ENCODE results near the gene MS4A13.
"Not testable (repeated sequence)": the region's sequence is repeated elsewhere in the genome, so short reads cannot be mapped to it uniquely, and the experiment has no call there.

MS4A13 gene

GRCh38 chr11:60530454-60531100 lies 15.4 kb downstream of the MS4A13 start:
- no peak for DNase-seq (ENCODE audit: low read depth in 2 of 2)

- DNase-seq (ENCODE audit: low read depth in 2 of 2): not testable (repeated sequence)
These were observed 17.2 kb downstream of the MS4A13 start for GRCh38 chr11:60532383-60532782.

- DNase-seq (ENCODE audit: low read depth in 2 of 2): not testable (repeated sequence)
These were observed 23.4 kb downstream of the MS4A13 start for GRCh38 chr11:60538627-60539026.

DNA sequence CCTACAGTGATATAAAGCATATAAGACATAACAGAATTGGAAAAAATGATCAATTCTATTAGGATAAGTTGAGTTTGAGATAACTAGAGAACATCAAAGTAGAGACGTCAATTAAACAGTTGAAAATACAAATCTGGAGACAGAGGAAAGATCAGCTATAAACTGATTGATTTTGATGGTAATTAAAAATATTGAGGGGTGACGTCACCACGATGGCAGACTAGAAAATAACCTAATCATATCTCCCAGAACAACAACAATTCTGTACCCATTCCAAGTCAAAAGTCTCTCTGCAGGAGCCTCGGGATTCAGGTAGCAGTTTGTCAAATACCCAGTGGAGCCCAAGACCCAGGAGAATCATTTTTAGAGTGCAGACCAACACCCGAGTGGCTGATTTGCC lies 28.9 kb downstream of the MS4A13 start:
- DNase-seq (ENCODE audit: low read depth in 2 of 2): no peak

- DNase-seq (ENCODE audit: low read depth in 2 of 2): no peak
These were observed 46.1 kb downstream of the MS4A13 start for GRCh38 chr11:60561254-60561653.

DNA sequence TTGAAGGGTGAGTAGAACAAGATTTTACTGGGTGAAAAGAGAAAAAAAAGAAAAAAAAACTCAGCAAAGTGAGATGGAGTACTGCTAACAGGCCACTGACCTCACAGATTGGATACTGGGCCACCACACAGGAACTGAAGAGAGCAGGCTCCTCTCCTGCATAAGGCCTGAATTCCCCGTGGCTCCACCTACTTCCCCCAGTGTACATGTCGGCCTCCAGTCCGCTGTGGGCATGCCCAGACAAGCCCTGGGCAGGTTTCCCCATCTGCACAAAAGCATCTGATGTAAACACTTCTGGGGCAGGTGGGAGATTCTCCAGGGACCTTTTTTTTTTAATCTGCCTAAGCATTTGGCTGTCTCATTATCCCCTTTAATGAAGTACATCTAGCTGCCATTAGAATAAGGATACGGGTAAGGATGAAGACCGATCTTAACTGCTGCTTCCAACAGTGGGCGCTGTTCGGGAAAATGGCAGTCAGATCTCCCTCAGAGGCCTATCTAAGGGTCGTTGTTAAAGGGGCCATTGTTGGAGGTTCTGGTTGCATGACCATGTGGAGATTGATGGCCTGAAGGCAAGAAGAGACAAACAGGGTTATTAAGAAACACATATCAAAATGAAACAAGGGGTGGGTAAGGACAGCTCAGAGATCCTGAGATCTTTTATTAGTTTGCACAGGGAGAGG lies 48.5 kb downstream of the MS4A13 start:
- no peak for DNase-seq (ENCODE audit: low read depth in 2 of 2)

- no peak for DNase-seq (ENCODE audit: low read depth in 2 of 2)
These were observed 51.6 kb downstream of the MS4A13 start for GRCh38 chr11:60566776-60567175.

DNA sequence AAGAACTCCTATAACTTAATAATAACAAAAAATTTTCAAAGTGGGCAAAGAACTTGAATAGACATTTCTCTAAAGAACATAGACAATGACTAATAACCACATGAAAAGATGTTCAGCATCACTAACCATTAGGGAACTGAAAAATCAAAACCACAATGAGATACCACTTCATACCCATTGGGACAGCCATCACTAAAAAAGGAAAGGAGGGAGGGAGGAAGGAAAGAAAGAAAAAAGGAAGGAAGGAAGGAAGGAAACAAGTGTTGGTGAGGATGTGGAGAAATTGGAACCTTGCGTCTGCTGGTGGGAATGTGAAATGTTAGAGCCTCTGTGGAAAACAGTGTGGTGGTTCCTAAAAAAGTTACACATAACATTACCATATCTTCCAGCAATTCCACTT lies 55.8 kb downstream of the MS4A13 start:
- no peak for DNase-seq (ENCODE audit: low read depth in 2 of 2)

DNA sequence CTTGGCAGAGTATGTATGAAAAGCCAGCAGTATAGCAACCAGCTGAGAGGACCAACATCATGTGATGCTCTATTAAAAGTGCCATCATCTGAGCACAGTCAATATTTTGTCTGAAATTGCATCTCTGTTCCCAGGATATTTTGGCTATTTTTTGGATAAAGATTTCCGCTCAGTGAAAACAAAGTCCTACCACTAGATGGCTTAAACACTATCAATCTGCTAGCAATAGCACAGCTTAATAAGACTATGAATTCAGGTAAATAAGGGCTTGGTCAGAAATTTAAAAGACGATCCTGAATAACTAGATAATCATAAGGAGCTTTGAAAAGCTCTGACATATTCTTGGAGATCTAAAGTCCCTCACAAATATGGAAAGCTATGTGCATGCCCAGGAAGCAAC lies 74.4 kb downstream of the MS4A13 start:
- no peak for DNase-seq (ENCODE audit: low read depth in 2 of 2)

Data from stimulated activated CD4-positive, alpha-beta T cell treated with anti-CD3 and anti-CD28 coated beads, Interleukin-4, amount 100 ng/mL, for 48 hours (primary cell).